Measurements from ENCODE around the gene CADPS. TPM values are rescaled to one million over a fixed set of nuclear protein-coding genes. Genes with fewer than 3 reads are reported as not detected.

CADPS gene
- total RNA-seq, 1 experiment from 2014 or later, result not detected

DNA sequence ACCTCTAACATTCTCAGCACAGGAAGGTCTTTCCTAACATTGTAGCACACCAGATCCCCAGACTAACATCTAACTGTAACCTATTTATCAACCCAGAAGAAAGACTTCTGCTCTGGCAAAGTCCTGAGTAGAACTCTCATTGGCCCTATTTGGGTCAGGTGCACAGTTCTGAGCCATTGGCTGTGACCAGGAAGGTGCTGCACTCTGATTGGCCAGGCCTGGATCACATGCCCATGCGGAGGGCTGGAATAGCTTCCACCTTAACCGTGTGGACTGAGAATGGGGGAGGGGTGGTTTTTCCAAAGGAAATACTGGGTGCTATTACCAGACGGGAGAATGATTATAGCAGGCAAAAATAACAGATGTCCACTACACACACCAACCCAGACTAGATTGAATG lies 513.4 kb downstream of the CADPS start:
- intact Hi-C loops (cut with micrococcal nuclease; ENCODE audit: unreplicated experiment), result no loop called here
- POLR2A ChIA-PET (ENCODE audit: unreplicated experiment), result no interaction called here

DNA sequence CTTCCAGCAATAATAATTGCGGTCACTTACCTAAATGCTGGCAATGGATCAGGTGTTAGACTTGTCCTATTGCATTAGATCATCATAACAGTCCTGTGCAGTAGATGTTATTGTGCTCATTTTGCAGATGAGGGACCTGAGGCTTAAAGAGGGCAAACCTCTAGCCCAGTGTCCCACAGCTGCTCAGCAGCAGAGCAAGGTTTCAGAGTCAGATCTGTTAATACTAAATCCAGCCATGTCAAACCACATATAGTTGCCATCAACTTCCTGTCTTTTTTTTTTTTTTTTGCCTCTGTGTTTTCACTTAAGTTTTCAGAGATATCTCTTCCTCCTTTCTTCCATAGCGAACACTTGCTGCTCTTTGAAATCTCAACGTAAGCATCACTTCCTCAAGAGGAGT lies 514.0 kb downstream of the CADPS start:
- ChIA-PET POLR2A (ENCODE audit: unreplicated experiment) (no interaction called here), CTCF (no interaction called here)
- TF ChIP-seq EZH2 (IDR thresholded peaks at IDR 0.05; ENCODE audit: low read depth), result no peak
- TF ChIP-seq, protein P1, sequence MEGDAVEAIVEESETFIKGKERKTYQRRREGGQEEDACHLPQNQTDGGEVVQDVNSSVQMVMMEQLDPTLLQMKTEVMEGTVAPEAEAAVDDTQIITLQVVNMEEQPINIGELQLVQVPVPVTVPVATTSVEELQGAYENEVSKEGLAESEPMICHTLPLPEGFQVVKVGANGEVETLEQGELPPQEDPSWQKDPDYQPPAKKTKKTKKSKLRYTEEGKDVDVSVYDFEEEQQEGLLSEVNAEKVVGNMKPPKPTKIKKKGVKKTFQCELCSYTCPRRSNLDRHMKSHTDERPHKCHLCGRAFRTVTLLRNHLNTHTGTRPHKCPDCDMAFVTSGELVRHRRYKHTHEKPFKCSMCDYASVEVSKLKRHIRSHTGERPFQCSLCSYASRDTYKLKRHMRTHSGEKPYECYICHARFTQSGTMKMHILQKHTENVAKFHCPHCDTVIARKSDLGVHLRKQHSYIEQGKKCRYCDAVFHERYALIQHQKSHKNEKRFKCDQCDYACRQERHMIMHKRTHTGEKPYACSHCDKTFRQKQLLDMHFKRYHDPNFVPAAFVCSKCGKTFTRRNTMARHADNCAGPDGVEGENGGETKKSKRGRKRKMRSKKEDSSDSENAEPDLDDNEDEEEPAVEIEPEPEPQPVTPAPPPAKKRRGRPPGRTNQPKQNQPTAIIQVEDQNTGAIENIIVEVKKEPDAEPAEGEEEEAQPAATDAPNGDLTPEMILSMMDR (conservative IDR thresholded peaks at IDR 0.05), result no peak
- H3K4me2 ChIP-seq, result no peak overlapping the region
- no peaks in the 10 kb centered on the region for H3K36me3 ChIP-seq (ENCODE audit: low read depth)
- no peaks in the 10 kb centered on the region for H3K9me3 ChIP-seq (ENCODE audit: insufficient read depth, low read depth)
- no peaks in the 10 kb centered on the region for H3K4me1 ChIP-seq (replicated peaks; ENCODE audit: insufficient read depth)
- intact Hi-C loops (cut with micrococcal nuclease; ENCODE audit: unreplicated experiment), result no loop called here
- no TSS peak for BruUV-seq (replicated peaks)
- H3F3A ChIP-seq (ENCODE audit: insufficient read depth, low read depth), result no peaks in the 10 kb centered on the region
- H3K9me2 ChIP-seq (ENCODE audit: insufficient read depth), result no peaks in the 10 kb centered on the region
- peaks cover 19% of the 10 kb centered on the region for H3K27me3 ChIP-seq (ENCODE audit: insufficient read depth, low read depth)
- no peak for DNase-seq
- H2AFZ ChIP-seq, result no peak overlapping the region
- no peak overlapping the region for H3K27ac ChIP-seq
- H4K20me1 ChIP-seq (ENCODE audit: insufficient read depth), result no peaks in the 10 kb centered on the region
- no peaks in the 10 kb centered on the region for H3K79me2 ChIP-seq (ENCODE audit: low read depth)
- H3K4me3 ChIP-seq, result no peak overlapping the region

More for the DNA sequence above, 513.4 kb downstream of the CADPS start:
- H3K27me3 ChIP-seq (ENCODE audit: insufficient read depth, low read depth), result peaks cover 19% of the 10 kb centered on the region
- BruUV-seq (replicated peaks), result no TSS peak
- H4K20me1 ChIP-seq (ENCODE audit: insufficient read depth), result no peaks in the 10 kb centered on the region
- H3K4me3 ChIP-seq, result no peak overlapping the region
- H3K9me3 ChIP-seq (ENCODE audit: insufficient read depth, low read depth), result no peaks in the 10 kb centered on the region
- H3K9me2 ChIP-seq (ENCODE audit: insufficient read depth), result no peaks in the 10 kb centered on the region
- no peak overlapping the region for H3K4me2 ChIP-seq
- no peaks in the 10 kb centered on the region for H3K4me1 ChIP-seq (replicated peaks; ENCODE audit: insufficient read depth)
- H3K36me3 ChIP-seq (ENCODE audit: low read depth), result no peaks in the 10 kb centered on the region
- H3K79me2 ChIP-seq (ENCODE audit: low read depth), result no peaks in the 10 kb centered on the region
- H3K27ac ChIP-seq, result no peak overlapping the region
- H2AFZ ChIP-seq, result no peak overlapping the region
- TF ChIP-seq, protein P1 (conservative IDR thresholded peaks at IDR 0.05), result no peak
- TF ChIP-seq EZH2 (IDR thresholded peaks at IDR 0.05; ENCODE audit: low read depth), result no peak
- H3F3A ChIP-seq (ENCODE audit: insufficient read depth, low read depth), result no peaks in the 10 kb centered on the region
- CTCF ChIA-PET, result no interaction called here
- DNase-seq, result no peak

DNA sequence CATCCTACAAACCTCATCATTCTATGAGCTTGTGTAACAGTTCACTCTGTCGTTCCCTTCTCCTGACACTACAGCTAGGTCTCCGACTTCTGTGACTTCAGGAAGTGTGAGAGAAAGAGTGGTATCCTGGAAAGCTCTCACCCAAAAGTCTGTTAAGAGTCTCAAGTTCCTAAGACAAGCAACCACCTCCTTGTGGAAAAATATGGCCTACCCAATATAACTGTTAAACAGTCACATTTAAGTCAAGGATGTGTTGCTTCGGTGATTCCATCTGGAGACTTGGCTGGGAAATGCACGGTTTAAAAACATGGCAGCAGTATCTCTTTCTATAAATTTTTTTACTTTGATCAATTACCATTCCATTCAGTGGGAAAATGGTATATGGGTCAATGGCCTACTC lies 515.7 kb downstream of the CADPS start:
- BruUV-seq (replicated peaks), result no TSS peak
- H3K4me2 ChIP-seq, result no peak overlapping the region
- no peaks in the 10 kb centered on the region for H3K9me3 ChIP-seq (ENCODE audit: insufficient read depth, low read depth)
- H3K9me2 ChIP-seq (ENCODE audit: insufficient read depth), result no peaks in the 10 kb centered on the region
- no peaks in the 10 kb centered on the region for H3F3A ChIP-seq (ENCODE audit: insufficient read depth, low read depth)
- ChIA-PET POLR2A (ENCODE audit: unreplicated experiment) (no interaction called here), CTCF (no interaction called here)
- intact Hi-C loops (cut with micrococcal nuclease; ENCODE audit: unreplicated experiment), result no loop called here
- no peak overlapping the region for H3K27ac ChIP-seq
- H3K36me3 ChIP-seq (ENCODE audit: low read depth), result no peaks in the 10 kb centered on the region
- no peaks in the 10 kb centered on the region for H3K4me1 ChIP-seq (replicated peaks; ENCODE audit: insufficient read depth)
- TF ChIP-seq, protein P1 (conservative IDR thresholded peaks at IDR 0.05), result no peak
- TF ChIP-seq EZH2 (IDR thresholded peaks at IDR 0.05; ENCODE audit: low read depth), result no peak
- no peak for DNase-seq
- peaks cover 22% of the 10 kb centered on the region for H3K27me3 ChIP-seq (ENCODE audit: insufficient read depth, low read depth)
- no peak overlapping the region for H3K4me3 ChIP-seq
- no peaks in the 10 kb centered on the region for H3K79me2 ChIP-seq (ENCODE audit: low read depth)
- H2AFZ ChIP-seq, result no peak overlapping the region
- H4K20me1 ChIP-seq (ENCODE audit: insufficient read depth), result no peaks in the 10 kb centered on the region

All from PC-9 (cell line).